ENCODE data around the gene SLC8A3.

SLC8A3 gene

DNA sequence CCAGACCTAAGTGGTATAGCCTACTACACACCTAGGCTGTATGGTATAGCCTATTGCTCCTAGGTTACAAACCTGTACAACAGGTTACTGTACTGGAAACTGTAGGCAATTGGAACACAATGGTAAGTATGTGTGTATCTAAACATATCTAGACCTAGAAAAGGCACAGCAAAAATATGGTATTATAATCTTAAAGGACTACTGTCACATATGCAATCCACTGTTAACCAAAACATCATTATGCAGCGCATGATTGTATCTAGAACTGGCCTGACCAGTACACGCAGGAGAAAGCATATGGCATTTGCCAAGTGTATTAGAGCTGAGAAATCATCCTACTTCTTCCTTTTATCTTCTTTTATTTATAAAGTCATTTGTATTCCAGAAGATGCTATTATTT is 75.5 kb downstream of the SLC8A3 start:
- no peak for DNase-seq

DNA sequence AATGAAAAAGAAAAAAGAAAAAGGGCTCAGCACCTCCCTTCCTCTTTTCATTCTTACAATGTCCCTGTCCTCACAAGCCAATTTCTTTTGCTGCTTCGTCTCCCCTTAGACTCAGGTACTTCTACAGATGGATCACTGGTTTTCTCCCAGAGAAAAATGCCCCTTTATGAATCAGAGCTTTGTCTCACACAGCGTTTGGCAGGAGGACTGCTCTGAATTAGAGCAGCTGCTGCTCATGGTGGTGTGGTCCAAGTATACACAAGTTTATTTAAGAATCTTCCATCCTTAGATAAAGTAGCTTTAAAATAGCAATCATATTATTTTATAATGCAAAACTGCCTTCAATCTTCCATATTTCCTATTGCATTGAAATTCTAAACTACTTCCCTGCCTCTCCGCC is 80.3 kb downstream of the SLC8A3 start:
- no peak for DNase-seq

DNA sequence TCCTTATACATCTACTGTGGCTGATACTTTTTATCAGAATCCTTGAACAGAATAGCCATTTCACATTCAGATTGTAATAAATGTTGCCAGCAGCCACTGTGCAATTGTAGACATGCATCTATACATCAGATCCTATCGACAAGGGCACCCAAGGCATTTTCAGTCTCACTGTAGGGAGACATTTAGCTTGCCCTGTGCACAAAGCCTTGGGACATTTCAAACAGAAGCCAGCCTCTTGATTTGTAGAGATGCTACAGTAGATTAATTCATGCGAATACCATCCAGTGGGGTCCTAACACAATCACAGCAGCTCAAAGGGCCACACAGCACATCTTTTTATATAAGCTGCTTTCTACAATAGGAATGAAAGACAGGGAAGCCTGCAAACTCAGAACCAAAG is 81.4 kb downstream of the SLC8A3 start:
- DNase-seq = no peak

DNA sequence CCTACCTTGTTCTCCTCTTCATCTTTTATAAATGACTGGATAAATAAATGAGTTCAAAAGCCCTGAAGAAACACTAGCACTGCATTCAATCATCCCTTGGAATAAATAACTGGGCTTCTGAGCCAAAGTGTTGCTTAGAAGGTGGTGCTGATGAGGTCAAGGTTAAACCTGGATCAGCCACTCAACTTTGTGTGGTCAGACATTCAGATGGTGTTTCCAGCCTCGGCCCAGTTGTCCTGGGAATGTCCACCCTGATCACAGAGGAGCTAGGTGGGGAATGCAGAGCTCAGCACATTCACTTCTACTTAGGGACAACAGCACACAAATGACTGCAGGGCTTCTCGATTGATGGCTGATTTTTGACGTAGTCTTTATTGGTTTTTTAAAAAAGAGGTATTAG is 88.7 kb downstream of the SLC8A3 start:
- DNase-seq = no peak

DNA sequence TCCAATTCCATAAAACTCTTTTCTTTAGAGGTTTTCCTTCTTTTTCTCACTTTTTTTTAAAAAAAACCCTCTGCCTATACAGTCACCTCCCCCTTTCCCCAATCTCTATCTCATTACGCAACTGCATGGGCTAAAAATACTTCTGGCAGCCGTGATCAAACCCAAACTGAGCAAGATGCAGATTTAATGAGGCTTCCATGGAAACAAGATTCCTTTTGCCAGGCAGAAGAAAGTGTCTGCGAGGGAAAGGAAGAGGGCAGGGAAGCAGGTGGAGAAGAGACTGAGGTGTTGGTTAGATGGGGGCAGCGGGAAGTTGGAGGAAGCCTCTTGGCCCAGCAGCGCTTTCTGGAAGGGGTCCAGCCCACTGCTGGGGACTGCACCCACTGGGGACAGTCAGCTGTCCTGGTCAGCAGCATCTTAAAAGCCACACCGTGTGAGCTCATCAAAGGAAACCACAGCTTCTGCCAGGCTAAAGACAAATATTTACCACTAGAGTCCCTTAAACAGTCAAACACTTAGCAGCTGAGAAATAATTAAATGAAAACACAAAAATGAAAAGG is 90.4 kb downstream of the SLC8A3 start:
- no peak for DNase-seq

DNA sequence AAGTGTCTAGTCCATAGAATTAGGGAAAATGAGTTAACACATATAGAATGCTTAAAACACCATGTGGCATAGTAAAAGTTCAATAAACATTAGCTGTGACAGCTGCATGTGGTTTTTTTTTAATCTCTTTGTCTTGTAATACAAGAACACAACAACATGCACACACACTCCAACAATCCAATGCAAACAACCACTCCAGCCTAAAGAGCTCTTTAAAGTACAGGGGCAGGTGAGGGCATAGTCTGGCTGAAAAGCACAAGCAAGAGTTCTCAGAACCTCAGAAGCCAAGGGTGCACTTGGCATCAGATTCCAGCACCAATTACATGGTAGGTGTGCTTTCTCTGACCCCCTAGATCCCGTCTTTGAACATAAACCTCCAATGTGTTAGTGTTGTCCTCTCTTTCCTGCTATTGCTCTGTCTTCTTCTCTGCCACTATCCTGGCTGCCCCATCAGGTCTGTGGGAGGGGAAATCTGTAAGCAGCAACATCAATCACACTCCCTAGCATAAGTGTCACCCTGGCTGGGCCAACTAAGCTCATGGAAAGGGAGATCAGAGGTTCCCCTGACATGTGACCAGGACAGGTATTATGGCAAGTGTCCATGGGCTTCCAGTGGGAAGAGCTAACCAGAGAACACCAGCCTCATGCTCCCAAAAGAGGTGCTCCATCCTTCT is 91.0 kb downstream of the SLC8A3 start:
- DNase-seq = no peak

DNA sequence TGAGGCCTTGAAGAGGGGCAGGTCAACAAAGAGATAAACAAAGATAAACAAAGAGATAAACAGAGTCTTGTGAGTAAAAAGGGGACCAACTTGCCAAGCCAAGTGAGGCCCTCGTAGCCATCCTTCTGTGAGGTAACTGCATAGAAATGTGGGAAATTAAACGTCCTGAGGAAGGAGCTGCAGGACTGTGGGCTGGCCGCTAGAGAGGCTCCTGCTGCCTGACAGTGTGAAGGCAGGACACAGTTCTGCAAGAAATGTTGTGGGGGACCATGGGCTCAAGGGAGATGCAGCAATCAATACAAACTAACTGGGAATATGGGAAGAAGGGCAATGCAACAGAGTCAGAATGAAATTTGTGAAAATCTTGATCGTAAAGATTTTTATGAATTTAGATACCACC is 91.9 kb downstream of the SLC8A3 start:
- DNase-seq = peak; percentile 31

DNA sequence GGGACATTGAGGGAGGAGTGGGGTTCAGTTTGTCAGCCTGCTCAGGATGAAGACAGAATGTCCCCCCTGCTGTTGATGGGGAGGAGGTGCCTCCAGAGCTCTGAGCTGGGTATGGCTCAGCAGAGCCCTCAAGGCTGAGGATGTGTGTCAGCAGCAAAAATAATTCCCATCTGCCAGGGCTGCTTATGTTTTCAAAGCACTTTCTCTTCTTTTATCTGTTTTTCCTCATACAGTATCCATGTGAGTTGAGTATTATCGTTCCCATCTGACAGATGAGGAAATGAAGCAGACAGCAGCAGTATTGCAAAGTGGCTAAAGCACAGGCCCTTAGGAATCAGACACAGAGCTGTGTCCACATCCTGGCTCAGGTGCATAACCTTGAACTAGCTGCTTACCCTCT is 94.1 kb downstream of the SLC8A3 start:
- no peak for DNase-seq

DNA sequence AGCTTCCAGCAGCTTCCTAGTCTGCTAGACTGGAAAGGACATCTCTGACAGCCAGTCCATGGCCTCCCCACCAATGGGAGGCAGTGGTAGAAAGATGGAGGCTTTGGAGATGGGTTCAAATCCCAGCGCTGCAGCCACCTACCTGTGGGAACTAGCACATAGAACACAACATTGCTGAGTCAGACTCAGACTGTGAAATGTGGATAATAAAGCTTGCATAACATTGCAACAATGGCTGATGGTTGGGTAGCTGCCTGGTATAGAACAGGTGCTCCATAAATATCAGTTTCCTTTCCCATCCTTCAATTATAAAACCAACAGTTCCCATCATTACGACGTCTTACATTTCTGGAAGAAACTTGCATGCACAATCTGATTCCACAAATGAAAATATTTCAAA is 94.6 kb downstream of the SLC8A3 start:
- DNase-seq = no peak

DNA sequence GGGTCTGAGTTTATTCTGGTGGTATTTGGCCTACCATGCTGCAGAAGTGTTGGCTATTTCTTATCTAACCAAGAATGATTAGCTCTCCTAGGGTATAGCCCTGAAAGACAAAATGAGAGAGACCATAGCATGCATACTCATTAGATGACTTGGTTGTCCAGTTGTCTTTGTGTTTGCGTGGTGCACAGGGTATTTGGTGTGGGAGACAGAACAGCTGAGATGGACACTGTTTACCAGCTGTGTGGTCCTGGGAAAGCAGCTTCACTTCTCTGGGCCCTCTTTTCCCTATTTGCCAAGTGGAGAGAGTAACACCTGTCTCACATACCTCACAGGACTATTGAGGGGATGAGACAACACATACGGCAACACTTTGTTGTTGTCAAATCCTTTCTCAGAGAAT is 95.6 kb downstream of the SLC8A3 start:
- no peak for DNase-seq

DNA sequence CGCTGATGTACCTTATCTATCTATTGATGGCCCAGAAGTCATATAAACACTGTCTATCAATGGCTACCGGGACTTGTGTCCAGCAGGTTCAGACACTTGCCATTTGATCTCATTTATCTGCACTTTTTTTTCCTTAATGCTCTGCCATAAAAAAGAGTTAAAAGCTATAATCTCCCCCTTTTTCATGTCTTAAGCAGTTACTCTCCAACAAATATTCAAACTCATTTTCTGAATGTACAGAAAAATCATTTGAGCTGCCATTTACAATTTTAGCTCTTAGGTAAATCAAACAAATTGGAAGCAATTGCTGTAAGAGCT is 101.4 kb downstream of the SLC8A3 start:
- no peak for DNase-seq

DNA sequence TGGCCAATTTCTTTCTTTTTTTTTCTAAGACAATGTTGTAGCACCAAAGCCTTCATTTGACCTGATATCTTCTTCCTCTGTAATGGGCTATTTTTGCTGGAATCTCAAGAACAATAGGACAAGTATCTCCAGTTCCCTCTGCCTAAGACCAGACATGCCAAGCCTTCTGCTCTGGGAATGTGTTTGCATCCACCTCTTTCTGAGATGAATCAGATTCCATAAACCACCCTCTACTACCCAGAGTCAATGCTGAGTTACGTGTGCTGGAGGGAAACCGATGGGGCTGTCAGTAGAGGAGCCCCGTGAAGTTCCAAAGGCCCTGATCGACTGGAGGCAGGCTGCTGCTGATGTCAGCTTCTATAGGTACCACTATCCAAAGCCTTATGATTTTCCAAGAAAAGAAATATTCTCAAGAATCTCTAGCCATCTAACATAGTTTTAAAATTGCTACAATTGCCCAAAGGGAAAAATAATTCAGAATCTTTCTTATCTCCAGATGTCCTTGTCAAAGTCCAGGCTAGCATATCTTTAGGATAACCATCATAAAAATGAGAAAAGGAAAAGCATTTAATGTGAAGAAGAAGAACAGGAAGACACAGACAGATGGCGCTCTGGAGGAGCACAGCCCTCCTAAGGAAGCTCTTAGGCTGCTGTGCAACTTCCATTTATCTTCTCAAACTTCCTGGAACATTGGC is 101.9 kb downstream of the SLC8A3 start:
- peak; percentile 33 for DNase-seq

DNA sequence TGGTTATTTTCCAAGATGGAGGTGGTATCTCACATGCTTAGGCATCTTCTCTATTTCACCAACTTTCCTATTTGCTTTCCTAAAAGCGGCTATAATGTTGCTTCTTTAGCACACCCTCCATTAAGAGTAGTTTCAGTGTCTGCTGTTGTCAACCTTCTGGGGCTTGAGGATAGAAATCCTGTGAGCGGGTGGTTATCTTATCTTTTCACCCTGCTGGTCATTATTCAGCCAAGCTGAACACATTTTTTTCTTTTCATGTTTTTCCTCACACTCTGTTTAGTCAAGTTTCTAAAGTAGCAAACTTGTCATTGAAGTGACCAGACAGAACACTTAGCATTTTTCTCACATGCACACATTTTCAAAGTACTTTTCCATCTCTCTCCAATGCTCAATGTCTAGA is 104.5 kb downstream of the SLC8A3 start:
- DNase-seq = no peak

DNA sequence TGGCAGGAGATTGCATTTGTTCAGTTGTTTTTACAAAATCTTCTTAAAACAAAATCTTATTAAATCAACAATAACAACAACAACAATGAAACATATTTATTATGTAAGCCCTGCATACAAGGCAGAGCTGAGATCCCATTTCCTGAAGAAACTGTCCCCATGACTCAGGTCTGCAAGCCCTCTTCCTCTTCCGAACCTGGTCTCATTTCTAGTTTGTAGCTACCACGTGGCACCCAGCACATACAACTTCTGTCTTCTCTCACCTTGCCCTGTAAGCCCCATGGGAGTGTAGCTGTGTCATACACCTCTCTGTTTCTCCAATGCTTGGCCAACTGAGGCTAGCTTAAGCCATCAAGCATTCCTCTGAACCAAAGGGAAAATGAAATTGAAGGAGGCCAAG is 106.4 kb downstream of the SLC8A3 start:
- no peak for DNase-seq

DNA sequence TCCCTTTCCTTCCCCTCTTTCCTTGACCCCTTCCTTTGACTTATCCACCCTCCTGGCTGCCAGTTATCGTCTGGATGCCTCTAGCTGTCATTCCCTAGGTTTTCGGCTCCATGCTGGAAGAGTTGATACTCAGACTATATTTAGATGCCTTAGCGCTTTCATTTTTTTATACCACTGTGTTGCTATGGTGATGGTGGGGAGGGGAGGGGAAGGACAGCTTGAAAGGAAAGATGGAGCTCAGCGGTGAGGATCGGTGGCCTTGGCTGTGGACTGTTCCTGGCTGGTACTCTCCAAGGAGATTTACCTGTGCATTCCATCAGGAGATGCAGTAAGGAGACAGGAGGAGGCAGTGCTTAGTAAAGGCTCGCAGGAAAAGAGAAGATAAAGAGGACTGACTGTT is 108.7 kb downstream of the SLC8A3 start:
- no peak for DNase-seq

DNA sequence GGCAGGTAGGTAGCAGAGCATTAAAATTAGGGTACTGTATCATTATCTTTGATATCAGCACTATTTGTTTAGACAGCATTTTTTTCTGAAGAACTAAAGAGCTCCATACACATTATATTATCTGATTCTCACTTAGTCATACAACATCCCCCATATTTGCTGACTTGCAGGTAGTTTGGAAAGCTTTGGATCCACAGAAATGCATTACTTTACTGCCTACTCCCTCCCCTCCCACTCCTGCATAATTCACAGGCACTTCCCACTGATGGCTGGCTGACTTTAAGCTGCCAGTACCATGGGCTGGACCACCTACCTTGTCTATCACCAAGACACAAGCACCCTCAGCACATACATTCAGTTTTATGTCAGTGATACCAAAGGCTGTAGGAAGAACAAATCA is 110.4 kb downstream of the SLC8A3 start:
- no peak for DNase-seq

DNA sequence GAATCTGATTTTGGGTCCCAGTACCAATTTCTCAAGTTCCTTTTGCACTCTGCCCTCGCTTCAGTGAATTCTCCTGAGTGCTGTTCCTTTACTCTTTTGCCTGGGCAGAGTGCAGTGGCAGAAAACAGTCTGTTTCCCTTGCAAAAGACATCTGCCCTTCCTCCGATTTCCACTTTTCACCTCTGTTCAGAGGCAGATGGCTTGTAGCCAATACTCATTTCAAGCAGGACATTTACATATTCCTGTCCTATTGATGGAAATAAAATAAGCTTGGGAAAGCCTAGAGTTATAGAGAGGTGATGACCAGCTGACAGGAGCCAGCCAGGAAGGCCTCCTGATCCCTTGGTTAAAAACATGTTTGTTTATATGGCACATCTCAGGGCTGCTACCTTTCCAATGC is 111.0 kb downstream of the SLC8A3 start:
- no peak for DNase-seq

DNA sequence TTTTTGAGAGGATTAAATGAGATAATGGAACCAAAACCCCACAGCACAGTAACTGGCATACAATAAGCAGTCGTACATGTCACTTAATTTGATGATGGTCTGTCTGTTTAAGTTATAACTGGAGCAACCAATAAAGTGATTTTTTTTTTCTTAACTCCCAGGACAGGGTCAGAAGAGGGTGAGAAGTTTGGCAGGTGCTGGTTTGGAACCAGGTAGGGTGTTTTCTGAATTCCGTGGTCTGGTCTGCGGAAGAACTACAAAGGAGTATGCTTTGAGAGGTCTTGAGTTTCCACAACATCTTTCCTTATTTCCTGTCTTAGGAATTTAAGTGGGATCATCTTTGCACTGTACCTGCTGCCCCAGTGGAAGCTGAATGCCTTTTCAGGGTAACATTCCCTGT is 111.7 kb downstream of the SLC8A3 start:
- no peak for DNase-seq

DNA sequence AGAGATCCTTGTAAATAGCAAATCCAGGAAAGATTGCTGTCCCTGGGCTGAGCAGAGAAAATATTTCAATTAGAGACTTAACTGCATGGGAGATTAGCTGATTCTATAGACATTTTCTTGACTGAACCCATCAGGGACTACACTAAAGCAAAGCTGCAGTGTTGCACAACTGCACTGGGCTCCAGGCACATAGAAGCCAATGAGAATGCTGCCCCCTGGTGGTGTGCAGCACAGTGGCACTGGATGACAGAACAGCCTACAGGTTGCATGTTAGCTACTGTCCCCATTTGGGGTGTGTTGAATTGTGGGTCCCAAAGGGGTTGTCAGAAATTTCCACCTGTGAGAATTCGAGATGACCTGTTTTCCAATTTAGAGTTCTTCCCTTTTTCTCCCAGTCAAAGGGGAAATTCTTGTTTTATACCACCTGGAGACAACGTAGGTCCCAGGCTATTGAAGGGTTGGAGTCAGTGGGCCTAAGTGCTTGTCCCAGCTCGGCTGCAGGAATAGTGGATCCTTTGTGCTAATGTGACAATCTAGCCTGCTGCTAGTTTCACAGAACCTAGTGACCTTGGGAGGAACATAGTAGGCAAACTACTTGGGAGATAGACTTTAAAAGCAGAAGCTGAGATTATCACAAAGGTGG is 114.7 kb downstream of the SLC8A3 start:
- DNase-seq = peak; percentile 44

DNA sequence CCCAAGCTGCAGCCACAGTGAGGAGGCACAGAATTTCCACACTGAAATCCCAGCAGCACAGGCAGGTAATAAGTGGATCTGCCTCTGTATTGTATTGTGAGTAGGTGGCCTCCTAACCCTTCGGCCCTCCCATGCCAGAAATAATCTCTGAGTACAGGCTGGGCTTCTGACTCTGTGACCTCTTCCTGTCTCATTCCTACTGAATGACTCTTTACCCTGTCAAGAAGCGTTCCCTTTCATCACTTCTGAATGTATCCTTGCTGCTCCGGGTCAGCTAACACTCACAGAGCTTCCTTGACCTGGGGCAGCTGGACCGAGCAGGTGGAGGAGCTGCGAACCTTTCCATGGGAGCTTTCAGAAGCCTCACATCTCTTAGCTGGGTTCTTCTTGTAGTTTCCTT is 119.6 kb downstream of the SLC8A3 start:
- no peak for DNase-seq

DNA sequence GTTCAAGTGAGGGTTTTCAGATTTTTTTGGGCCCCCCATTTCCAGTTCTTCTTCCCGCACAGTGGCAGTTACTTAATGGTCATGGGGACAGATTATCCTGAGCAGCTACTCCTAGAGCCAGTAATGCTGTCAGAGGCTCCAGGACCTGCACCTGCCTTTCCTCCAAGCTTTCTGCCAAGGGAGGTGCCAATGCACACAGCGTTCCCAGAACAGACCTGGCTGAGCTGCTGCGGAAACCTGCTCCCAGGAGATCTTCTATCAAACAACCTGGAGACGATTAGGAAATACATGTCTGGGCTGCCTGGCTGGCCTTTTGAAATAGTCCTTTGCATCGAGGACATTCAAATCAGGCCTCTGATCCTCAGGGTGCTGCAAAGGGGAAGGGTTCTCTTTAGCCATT is 120.9 kb downstream of the SLC8A3 start:
- no peak for DNase-seq

DNA sequence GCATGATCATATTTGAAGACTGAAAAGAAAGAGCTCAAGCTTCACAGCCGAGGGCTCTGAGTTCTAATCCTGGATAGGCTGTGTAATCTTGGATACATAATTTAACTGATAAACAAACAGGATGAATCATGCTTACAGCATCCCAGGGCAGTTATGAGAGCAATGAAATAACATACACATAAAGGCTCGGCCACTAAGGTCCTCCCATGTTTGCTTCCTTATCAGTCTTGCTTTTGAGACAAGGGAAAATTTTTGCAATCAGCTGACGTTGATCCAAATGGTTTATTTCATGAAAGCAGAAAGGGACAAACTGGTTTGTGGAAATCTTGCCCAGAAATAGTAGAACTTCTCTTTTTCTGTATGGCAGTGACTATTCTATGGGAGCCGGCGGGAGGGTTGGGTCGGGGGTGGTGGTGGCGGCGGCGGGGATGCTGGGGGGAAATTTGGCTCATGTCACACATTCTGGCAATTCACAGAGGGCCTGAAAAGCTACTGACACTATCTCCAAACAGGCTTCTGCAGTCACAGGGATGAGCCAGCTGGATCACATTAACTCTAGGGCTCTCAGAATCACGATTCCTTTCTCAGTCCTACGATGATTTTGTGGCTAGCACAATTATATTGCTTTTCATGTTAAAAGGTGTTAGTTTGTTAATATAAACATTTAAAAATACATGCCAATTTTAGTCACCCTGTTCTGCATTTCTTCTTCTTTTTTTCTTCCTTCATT is 124.5 kb downstream of the SLC8A3 start:
- no peak for DNase-seq

DNA sequence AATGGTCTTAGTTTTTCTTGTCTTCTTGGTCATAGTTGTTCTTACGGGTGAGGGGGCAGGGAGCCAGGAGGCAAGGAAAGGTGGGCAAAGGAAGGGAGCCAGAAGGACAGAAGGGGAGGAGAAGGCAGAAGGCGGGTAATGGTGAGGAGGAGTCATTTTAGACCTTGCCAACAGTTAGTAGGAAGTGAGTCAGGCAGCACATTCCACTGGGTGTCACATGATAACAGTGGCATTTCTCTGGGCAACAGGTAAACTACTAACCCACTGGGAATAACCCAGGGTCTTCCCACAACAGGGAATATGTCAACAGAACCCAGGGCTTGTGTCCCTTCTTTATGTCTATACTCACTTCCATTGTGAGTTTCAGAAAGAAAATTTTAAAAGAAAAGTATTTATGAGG is 127.6 kb downstream of the SLC8A3 start:
- no peak for DNase-seq

DNA sequence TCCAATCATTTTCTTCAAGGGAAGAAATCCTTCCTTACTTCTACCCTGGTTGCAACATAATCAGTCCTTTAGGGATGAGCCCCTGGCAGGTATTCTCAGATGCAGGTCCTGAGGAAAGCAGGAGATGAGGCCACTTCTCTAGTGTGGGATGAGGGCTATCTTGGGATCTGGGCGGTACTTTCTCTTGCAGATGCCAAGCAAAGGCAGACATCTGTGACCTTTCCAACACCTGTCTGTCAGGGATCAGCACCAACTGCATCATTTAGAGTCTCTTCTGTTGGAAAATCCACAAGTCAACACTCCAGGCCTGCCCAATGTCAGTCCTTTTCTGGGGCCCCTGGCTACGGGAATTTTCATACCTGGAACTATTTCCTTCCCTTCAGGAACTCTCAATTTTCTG is 129.2 kb downstream of the SLC8A3 start:
- no peak for DNase-seq

All from retina (tissue), 1 donor.